ENCODE measurements around the gene TRMO.

The TRMO gene

DNA sequence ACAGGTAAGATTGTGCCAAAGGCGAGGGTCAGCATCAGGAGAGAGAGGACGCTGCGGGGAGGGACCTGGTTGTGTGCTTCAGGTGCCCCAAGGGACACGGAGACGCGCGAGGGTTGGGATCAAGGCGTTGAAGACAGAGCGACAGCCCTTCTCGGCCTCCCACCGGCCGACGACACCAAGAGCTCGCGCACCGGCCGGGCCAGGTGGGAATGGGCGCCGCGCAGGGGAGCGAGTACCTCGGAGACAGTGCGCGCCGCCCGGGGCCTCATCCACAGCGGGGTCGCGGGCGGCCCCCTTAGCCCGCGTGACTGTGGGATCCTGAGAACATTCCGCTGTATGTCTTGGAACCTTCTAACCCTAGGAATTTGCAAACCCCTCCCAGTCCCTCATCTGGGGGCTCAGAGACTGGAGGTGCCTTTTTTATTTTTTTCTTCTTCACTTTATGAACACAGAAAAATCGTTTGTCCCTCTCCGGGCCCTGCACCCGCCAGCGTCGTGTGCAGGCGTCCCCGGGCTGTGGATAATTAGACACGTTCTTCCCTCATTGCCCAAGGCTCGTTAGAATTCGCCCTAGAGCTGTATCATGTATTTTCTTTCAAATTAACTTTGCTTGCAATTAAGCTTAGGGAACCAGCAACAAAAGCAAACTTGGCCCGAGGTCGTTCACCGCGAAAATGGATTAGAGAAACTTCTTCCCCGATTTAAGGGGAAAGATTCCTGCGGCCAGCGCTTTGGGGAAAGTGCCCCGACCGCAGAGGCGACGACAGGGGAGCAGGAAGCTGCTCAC is 64.5 kb downstream of the TRMO start:
- no peak for DNase-seq

DNA sequence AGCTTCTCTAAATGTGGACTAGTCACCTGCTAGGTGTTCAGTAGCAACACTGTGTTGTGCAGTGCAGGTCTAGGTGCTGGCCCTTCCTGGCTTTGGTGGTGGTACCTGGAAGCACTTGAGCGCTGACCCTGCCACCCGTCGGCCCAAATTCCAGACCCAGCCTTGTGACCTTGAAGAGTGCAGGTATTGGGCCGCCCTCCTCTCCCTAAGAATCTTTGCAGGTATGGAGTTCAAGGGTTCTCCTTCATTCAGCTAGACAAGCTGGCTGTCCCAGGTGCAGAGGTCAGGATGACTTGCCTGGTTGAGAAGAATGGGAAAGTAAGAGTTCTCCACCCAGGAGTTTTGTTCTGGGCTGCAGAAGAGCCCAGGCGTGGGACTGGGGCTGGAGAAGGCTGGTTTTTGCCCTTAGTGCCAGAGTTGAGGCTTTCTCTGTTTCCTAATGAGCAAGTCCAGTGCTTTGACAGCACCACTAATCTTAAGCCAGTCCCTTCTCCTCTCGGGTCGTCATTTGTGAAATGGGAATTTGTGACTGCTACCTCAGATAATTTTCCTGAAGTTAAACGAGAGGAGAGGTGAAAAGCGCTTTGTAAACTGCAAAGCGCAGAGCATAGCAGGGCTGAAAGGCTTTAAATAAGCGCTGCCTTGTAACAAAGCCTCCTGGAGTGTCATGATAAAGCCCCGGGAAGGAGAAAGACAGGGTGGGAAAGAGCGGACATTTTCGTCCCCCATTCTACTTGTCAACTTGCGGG is 65.3 kb downstream of the TRMO start:
- no peak for DNase-seq

DNA sequence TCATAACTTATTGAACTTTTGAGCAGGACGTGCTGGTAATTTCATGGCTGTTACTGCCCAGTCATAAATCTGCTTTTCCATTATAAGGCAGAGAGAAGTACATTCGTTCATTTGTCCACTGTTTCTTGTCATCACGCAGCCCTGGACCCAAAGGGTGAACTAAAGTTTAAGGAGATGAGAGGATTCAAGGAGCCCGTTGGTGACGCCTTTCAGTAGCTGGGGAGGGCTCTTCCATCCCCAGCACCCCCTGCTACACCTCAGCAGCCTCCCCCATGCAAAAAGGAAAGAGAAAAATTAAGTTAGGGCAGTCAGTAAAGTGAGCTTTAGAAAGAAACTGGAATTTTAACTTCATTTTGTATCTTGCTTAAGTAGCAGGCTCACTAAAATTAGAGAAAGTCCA is 66.4 kb downstream of the TRMO start:
- no peak for DNase-seq

DNA sequence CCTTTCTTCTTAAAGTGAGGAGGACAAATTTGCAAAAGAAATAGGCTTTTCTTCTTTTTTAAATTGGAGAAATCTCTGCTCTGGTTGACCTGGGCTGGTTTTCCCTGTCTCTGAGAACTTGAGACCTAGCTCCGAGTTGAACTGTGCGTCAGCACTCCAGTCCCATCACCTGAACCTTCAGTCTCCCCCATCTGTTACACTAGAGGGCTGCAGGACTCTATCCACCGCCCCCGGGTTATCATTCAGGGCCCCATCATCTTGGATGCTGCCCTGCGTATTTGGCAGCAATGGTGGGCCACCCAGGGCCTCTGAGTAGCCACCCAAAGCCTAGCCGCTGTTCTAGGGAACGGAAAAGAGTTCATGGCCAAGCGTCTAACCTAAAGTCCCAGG is 66.8 kb downstream of the TRMO start:
- DNase-seq = no peak

DNA sequence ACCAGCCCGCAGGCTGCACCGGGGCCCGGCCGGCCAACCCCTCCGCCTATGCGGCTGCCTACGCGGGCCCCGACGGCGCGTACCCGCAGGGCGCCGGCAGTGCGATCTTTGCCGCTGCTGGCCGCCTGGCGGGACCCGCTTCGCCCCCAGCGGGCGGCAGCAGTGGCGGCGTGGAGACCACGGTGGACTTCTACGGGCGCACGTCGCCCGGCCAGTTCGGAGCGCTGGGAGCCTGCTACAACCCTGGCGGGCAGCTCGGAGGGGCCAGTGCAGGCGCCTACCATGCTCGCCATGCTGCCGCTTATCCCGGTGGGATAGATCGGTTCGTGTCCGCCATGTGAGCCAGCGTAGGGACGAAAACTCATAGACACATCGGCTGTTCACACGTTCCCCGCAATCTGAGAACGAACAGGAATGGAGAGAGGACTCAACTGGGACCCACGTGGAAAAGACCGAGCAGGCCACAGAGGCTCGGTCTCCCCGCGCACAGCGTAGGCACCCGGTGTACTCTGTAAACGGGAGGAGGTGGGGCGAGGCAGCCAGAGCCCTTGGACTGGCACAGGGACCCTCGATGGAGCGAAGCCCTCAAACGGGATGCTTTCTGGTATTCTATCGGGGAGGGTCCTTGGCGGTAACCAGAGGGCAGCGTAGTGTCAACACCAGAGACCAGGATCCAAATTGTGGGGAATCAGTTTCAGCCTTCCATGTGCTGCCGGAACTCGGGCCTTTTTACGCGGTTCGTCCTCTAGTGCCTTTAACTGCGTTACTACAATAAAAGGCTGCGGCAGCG is 67.4 kb downstream of the TRMO start:
- no peak for DNase-seq
